K562 (cell line): Measurements from ENCODE around the gene LMAN1. TPM values are rescaled to one million over a fixed set of nuclear protein-coding genes. Genes with fewer than 3 reads are reported as not detected.
A peak's percentile ranks its signal among the peaks of the same experiment; 100 is the strongest.

ENCODE experiments used
- AFF4 ChIP-seq: sonication (generic); formaldehyde crosslinking; IDR thresholded peaks from 2 replicates; pipeline ENCODE4 v1.8.0; 2023; ENCODE audit warnings: mild to moderate bottlenecking, missing genetic modification reagents
- HDAC1 ChIP-seq, 2 experiments: fragments of 450-650 bp; IDR thresholded peaks; 2 replicates each; pipeline ENCODE4 v1.6.1; 2016 to 2017; ENCODE audit warnings: inconsistent platforms in 1 of 2, mild to moderate bottlenecking in 1 of 2, moderate library complexity in 1 of 2
- RB1 ChIP-seq: fragments of 450-650 bp; IDR thresholded peaks from 2 replicates; pipeline ENCODE4 v1.6.1; 2017; ENCODE audit warnings: low read depth, mild to moderate bottlenecking
- SAFB ChIP-seq: fragments of 200-400 bp; formaldehyde crosslinking; IDR thresholded peaks from 2 replicates; pipeline ENCODE4 v1.6.1; 2017; ENCODE audit warnings: low read depth, low read length, borderline replicate concordance
- STAG1 ChIP-seq: sonication (generic); formaldehyde crosslinking; IDR thresholded peaks from 2 replicates; pipeline ENCODE4 v1.5.0; 2020; ENCODE audit warnings: missing genetic modification reagents, borderline replicate concordance
- STAT5A ChIP-seq: IDR thresholded peaks from 2 replicates; pipeline ENCODE4 v1.6.1; 2012; ENCODE audit warnings: low read length, inconsistent platforms, borderline replicate concordance
- STAT5B ChIP-seq: fragments of 250-450 bp; sonication (Bioruptor Pico); IDR thresholded peaks from 2 replicates; pipeline ENCODE4 v1.8.0; 2021; ENCODE audit warnings: mild to moderate bottlenecking, inconsistent platforms
- TRIM28 ChIP-seq: fragments of 450-650 bp; IDR thresholded peaks from 2 replicates; pipeline ENCODE4 v1.6.1; 2017
- ZBTB9 ChIP-seq: fragments of 450-650 bp; formaldehyde crosslinking; IDR thresholded peaks from 2 replicates; pipeline ENCODE4 v1.4.0; 2020; ENCODE audit warnings: mild to moderate bottlenecking, moderate library complexity
- ZEB2 ChIP-seq: fragments of 450-650 bp; IDR thresholded peaks from 2 replicates; pipeline ENCODE4 v1.6.1; 2016
- ZNF23 ChIP-seq: fragments of 250-450 bp; sonication (Bioruptor Pico); IDR thresholded peaks from 2 replicates; pipeline ENCODE4 v1.4.0; 2020; ENCODE audit warnings: mild to moderate bottlenecking
- ZNF277 ChIP-seq: fragments of 250-450 bp; sonication (Bioruptor Pico); IDR thresholded peaks from 2 replicates; pipeline ENCODE4 v1.8.0; 2022; ENCODE audit warnings: inconsistent platforms, mild to moderate bottlenecking, moderate library complexity, borderline replicate concordance
- ZNF3 ChIP-seq: fragments of 250-450 bp; sonication (Bioruptor Pico); IDR thresholded peaks from 2 replicates; pipeline ENCODE4 v1.5.0; 2021; ENCODE audit warnings: mild to moderate bottlenecking, moderate library complexity
- ZNF592 ChIP-seq: fragments of 450-650 bp; IDR thresholded peaks from 2 replicates; pipeline ENCODE4 v1.6.1; 2017; ENCODE audit warnings: antibody characterized with exemption, mild to moderate bottlenecking
- ZNF695 ChIP-seq: fragments of 450-650 bp; formaldehyde crosslinking; IDR thresholded peaks from 2 replicates; pipeline ENCODE4 v1.4.0; 2020; ENCODE audit warnings: mild to moderate bottlenecking, moderate library complexity
- polyA plus RNA-seq, 8 experiments: library from polyadenylated mRNA; depleted of rRNA in 4 of 8; stranded (reverse) in 5 of 8; unstranded in 3 of 8; fragments of >200 nt; fragmentation: Nextera tagmentation in 2 of 8; fragmentation: Illumina TruSeq in 1 of 8; extraction: Ambion mirVana in 2 of 8; extraction: Trizol in 1 of 8; gene quantifications; 2 replicates each; pipeline versions ENCODE4 v1.2.1 to v1.2.3, GENCODE V29; 2011 to 2014; ENCODE audit warnings: inconsistent platforms in 1 of 8, missing spikeins in 1 of 8
- total RNA-seq, 7 experiments: library from RNA; depleted of rRNA in 6 of 7; stranded (reverse); fragments of >200 nt in 6 of 7; fragmentation: Illumina TruSeq in 2 of 7; extraction: Trizol in 2 of 7; gene quantifications; 2 replicates each; pipeline versions ENCODE4 v1.2.1 to v1.2.3, GENCODE V29; 2011 to 2021; ENCODE audit warnings: low replicate concordance in 1 of 7

LMAN1 gene
- total and polyA plus RNA-seq, 9 of the 15 experiments (the other 6 are each of a cell fraction or from before 2014, with no cell fraction given), result 18.8 to 108 (median 71.2) TPM

GRCh38 chr18:59358712-59359575, at the start of gene LMAN1 (continued):
- no peak for TF ChIP-seq STAT5B (CRISPR knock-in tag)
- no peak for TF ChIP-seq ZNF277 (CRISPR knock-in tag)
- TF ChIP-seq ZEB2, result no peak
- TF ChIP-seq TRIM28, result 0 out of 2 replicates have a peak, but pooled peaks have one; percentile 25
- TF ChIP-seq AFF4 (CRISPR knock-in tag), result peak; percentile 69; the same call in 1 of the 2 replicates
- peak; percentile 42; the same call in 1 of the 2 replicates for TF ChIP-seq RB1
- TF ChIP-seq ZNF695 (CRISPR knock-in tag), result no peak
- TF ChIP-seq HDAC1 (IDR thresholded peaks at IDR 0.05), result peak in 1 of 2 experiments; percentile 76; a peak in 1 of 4 replicates
- TF ChIP-seq ZNF3 (CRISPR knock-in tag), result no peak
- no peak for TF ChIP-seq SAFB
- no peak for TF ChIP-seq ZBTB9 (CRISPR knock-in tag)
- no peak for TF ChIP-seq STAT5A
- TF ChIP-seq ZNF23 (CRISPR knock-in tag), result no peak
- TF ChIP-seq ZNF592, result no peak
- TF ChIP-seq STAG1 (CRISPR knock-in tag), result no peak
